NT2/D1 (cell line): ENCODE measurements around the gene LBP.
"Not testable (repeated sequence)": the region's sequence is repeated elsewhere in the genome, so short reads cannot be mapped to it uniquely, and the experiment has no call there.

Source experiments
- SUZ12 ChIP-seq: IDR thresholded peaks from 2 replicates; pipeline ENCODE4 v1.6.1; 2011; ENCODE audit not compliant: insufficient read length, insufficient read depth; ENCODE audit errors: extremely low read depth
- YY1 ChIP-seq: IDR thresholded peaks from 2 replicates; pipeline ENCODE4 v1.6.1; 2011; ENCODE audit not compliant: insufficient read length, insufficient read depth
- ZNF274 ChIP-seq: IDR thresholded peaks from 2 replicates; pipeline ENCODE4 v1.6.1; 2011; ENCODE audit warnings: mild to moderate bottlenecking, low read depth, low read length

DNA sequence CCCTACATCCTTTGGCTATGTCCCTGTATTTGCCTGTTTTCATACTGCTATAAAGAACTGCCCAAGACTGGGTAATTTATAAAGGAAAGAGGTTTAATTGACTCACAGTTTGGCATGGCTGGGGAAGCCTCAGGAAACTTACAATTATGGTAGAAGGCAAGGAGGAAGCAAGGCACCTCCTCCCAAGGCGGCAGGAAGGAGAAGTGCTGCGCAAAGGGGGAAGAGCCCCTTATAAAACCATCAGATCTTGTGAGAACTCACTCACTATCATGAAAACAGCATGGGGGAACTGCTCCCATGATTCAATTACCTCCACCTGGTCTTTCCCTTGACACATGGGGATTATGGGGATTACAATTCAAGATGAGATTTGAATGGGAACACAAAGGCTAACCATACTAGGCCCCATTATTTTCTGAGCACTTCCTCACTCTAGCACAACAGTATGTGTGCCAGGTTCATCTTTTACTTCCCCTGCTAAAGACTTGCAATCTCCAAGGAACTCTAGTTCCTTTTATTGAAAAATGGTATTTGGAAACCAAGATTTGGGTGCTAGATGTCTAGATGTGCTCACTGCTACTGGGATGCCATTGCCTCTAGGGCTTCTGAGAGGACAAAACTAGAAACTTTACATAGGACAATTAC lies 49.6 kb downstream of the LBP start:
- TF ChIP-seq ZNF274, YY1, SUZ12: not testable (repeated sequence)
